GM12878 (cell line): ENCODE results near the gene CARD18.

Source experiments
- ATF3 ChIP-seq: IDR thresholded peaks from 2 replicates; pipeline ENCODE4 v1.6.1; 2011; ENCODE audit warnings: low read depth, mild to moderate bottlenecking, low read length, moderate library complexity, borderline replicate concordance; ENCODE audit errors: extremely low read depth
- BCL11A ChIP-seq: IDR thresholded peaks from 2 replicates; pipeline ENCODE4 v1.6.1; 2011; ENCODE audit warnings: low read depth, low read length
- CHD2 ChIP-seq: IDR thresholded peaks from 2 replicates; pipeline ENCODE4 v1.6.1; 2011; ENCODE audit warnings: low read depth, low read length, improper control_type of control experiment, borderline replicate concordance
- CTCF ChIP-seq, 3 experiments: IDR thresholded peaks in 2 of 3; conservative IDR thresholded peaks in 1 of 3; 2 replicates each; pipeline ENCODE4 v1.5.1; 2011; ENCODE audit warnings: low read depth in 3 of 3, low read length in 3 of 3, mild to moderate bottlenecking in 3 of 3, control low read depth in 2 of 3, moderate library complexity in 2 of 3, inconsistent platforms in 1 of 3, mixed read lengths in 1 of 3; ENCODE audit not compliant: control insufficient read depth in 2 of 3, insufficient read depth in 1 of 3; ENCODE audit errors: extremely low read depth in 1 of 3
- EZH2 ChIP-seq: IDR thresholded peaks from 2 replicates; pipeline ENCODE4 v1.6.1; 2012; ENCODE audit warnings: low read depth, mild to moderate bottlenecking, control low read depth, inconsistent platforms, low read length, borderline replicate concordance; ENCODE audit not compliant: control insufficient read depth
- PML ChIP-seq: IDR thresholded peaks from 2 replicates; pipeline ENCODE4 v1.6.1; 2012; ENCODE audit warnings: low read length, inconsistent platforms
- POLR2A ChIP-seq: IDR thresholded peaks from 2 replicates; pipeline ENCODE4 v1.6.1; 2011; ENCODE audit warnings: low read depth, mild to moderate bottlenecking, low read length
- POLR2AphosphoS5 ChIP-seq: IDR thresholded peaks from 2 replicates; pipeline ENCODE4 v1.6.1; 2011; ENCODE audit warnings: mild to moderate bottlenecking, low read length, inconsistent platforms
- RAD21 ChIP-seq: IDR thresholded peaks from 2 replicates; pipeline ENCODE4 v1.6.1; 2011; ENCODE audit warnings: mild to moderate bottlenecking, low read depth, low read length, moderate library complexity; ENCODE audit not compliant: insufficient read depth
- USF2 ChIP-seq: IDR thresholded peaks from 2 replicates; pipeline ENCODE4 v1.6.1; 2011; ENCODE audit warnings: low read depth, low read length, improper control_type of control experiment, borderline replicate concordance
- ZNF274 ChIP-seq: IDR thresholded peaks from one replicate; pipeline ENCODE4 v1.8.0; 2011; ENCODE audit not compliant: insufficient read length, insufficient read depth
- ZZZ3 ChIP-seq: IDR thresholded peaks from 2 replicates; pipeline ENCODE4 v1.6.1; 2011; ENCODE audit warnings: low read depth; ENCODE audit not compliant: control insufficient read depth, insufficient read length

- TF ChIP-seq ZZZ3 (no peak), PML (no peak), ZNF274 (no peak), USF2 (no peak), CHD2 (no peak), EZH2 (no peak), RAD21 (no peak), ATF3 (no peak), POLR2AphosphoS5 (no peak), CTCF (IDR thresholded peaks at IDR 0.05 in 2 of 3, conservative IDR thresholded peaks at IDR 0.05 in 1 of 3; ENCODE audit: control insufficient read depth in 2 of 3, extremely low read depth in 1 of 3, insufficient read depth in 1 of 3, low read depth in 3 of 3, low read length in 3 of 3) (no peak), BCL11A (no peak), POLR2A (no peak)
Measured at GRCh38 chr11:105148241-105148640, 8.7 kb upstream of the CARD18 start.
